K562 (cell line): ENCODE measurements around the gene CRB2. TPM values are rescaled to one million over a fixed set of nuclear protein-coding genes. Genes with fewer than 3 reads are reported as not detected.

Source experiments
- C11orf30 ChIP-seq: fragments of 450-650 bp; IDR thresholded peaks from 2 replicates; pipeline ENCODE4 v1.6.1; 2016; ENCODE audit warnings: low read depth, mild to moderate bottlenecking
- CBFA2T2 ChIP-seq: fragments of 450-650 bp; conservative IDR thresholded peaks from 2 replicates; pipeline ENCODE4 v1.6.1; 2017; ENCODE audit warnings: mild to moderate bottlenecking
- CC2D1A ChIP-seq: fragments of 450-650 bp; IDR thresholded peaks from 2 replicates; pipeline ENCODE4 v1.6.1; 2017; ENCODE audit warnings: mild to moderate bottlenecking
- SAFB2 ChIP-seq: fragments of 200-400 bp; formaldehyde crosslinking; IDR thresholded peaks from 2 replicates; pipeline ENCODE4 v1.6.1; 2018; ENCODE audit warnings: borderline replicate concordance, low read length, low read depth, moderate library complexity; ENCODE audit not compliant: severe bottlenecking
- SNRNP70 ChIP-seq: fragments of 200-400 bp; formaldehyde crosslinking; optimal IDR thresholded peaks from 2 replicates; pipeline ENCODE3; 2017; ENCODE audit warnings: low read depth, low read length
- STAT6 ChIP-seq: sonication (generic); formaldehyde crosslinking; IDR thresholded peaks from 2 replicates; pipeline ENCODE4 v1.8.1; 2023; ENCODE audit warnings: mild to moderate bottlenecking, missing genetic modification reagents
- ZNF407 ChIP-seq: fragments of 450-650 bp; IDR thresholded peaks from 2 replicates; pipeline ENCODE4 v1.6.1; 2016; ENCODE audit warnings: low read depth
- ZNF584 ChIP-seq: fragments of 200-800 bp; sonication (Bioruptor generic); IDR thresholded peaks from 2 replicates; pipeline ENCODE4 v1.6.1; 2016; ENCODE audit warnings: low read depth, mild to moderate bottlenecking, missing genetic modification characterization, missing compliant biosample characterization
- polyA plus RNA-seq, 8 experiments: library from polyadenylated mRNA; depleted of rRNA in 4 of 8; stranded (reverse) in 5 of 8; unstranded in 3 of 8; fragments of >200 nt; fragmentation: Nextera tagmentation in 2 of 8; fragmentation: Illumina TruSeq in 1 of 8; extraction: Ambion mirVana in 2 of 8; extraction: Trizol in 1 of 8; gene quantifications; 2 replicates each; pipeline versions ENCODE4 v1.2.1 to v1.2.3, GENCODE V29; 2011 to 2014; ENCODE audit warnings: inconsistent platforms in 1 of 8, missing spikeins in 1 of 8
- total RNA-seq, 7 experiments: library from RNA; depleted of rRNA in 6 of 7; stranded (reverse); fragments of >200 nt in 6 of 7; fragmentation: Illumina TruSeq in 2 of 7; extraction: Trizol in 2 of 7; gene quantifications; 2 replicates each; pipeline versions ENCODE4 v1.2.1 to v1.2.3, GENCODE V29; 2011 to 2021; ENCODE audit warnings: low replicate concordance in 1 of 7

CRB2 gene
- total and polyA plus RNA-seq, 9 of the 15 experiments (the other 6 are each of a cell fraction or from before 2014, with no cell fraction given) = 0.13 to 1.2 (median 0.25) TPM; not detected in 2

- TF ChIP-seq ZNF407 = no peak
- TF ChIP-seq SNRNP70 = no peak
- no peak for TF ChIP-seq STAT6 (CRISPR knock-in tag)
- TF ChIP-seq CC2D1A = peak; percentile 63; the same call in 1 of the 2 replicates
- TF ChIP-seq SAFB2 = no peak
- TF ChIP-seq CBFA2T2 = 0 out of 2 replicates have a peak, but pooled peaks have one; percentile 20
- TF ChIP-seq ZNF584 (CRISPR knock-in tag) = no peak
- no peak for TF ChIP-seq C11orf30
These were observed 17.0 kb upstream of the CRB2 start (continued) for GRCh38 chr9:123338710-123339665.
